ENCODE measurements around the gene ACAN.

The ACAN gene

GRCh38 chr15:88803241-88803919 lies at the start of gene ACAN:
Gene ACAN (plus strand): TSS chr15:88803436. CDS start chr15:88836207, 32,771 bp downstream.
- no peak for DNase-seq (ENCODE audit: low read depth in 2 of 2)

GRCh38 chr15:88756521-88756920 lies 46.7 kb upstream of the ACAN start:
- no peak for DNase-seq (ENCODE audit: low read depth in 2 of 2)

DNA sequence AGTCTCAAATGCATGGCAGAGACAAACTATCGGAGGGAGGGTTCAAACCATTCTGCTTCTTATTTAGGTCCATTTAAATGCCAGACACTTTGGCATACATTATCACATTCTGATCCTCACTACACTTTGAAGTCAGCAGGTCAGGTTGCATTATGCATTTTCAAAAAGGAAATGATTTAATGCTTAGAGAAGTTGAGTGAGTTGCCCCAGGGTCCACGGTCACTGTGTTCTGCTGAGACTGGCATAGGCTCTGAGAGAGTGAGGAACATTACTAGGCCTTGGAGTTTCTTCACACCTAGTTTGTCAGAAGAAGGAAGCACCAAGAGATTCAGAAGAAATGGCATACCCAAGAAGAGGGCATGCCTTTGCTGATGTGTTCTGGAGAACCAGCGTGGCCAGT lies 46.3 kb upstream of the ACAN start:
- no peak for DNase-seq (ENCODE audit: low read depth in 2 of 2)

GRCh38 chr15:88759872-88760271 lies 43.4 kb upstream of the ACAN start:
- DNase-seq (ENCODE audit: low read depth in 2 of 2) = no peak

- DNase-seq (ENCODE audit: low read depth in 2 of 2) = no peak
These were observed 38.8 kb upstream of the ACAN start for GRCh38 chr15:88764448-88764847.

DNA sequence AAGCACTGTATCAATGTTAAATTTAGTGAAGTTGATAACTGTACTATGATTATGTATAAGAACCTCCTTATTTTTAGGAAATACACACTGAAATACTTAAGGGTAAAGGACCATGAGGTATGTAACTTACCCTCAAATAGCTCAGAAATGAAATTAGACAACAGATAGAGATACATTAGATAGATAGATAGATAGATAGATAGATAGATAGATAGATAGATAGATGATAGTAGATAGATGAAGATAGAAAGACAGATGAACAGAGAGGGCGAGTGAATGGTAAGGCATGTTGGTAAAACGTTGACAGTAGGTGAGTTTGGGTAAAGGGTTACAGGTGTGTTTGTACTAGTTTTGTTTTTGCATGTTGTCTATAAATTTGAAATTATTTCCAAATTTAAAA lies 38.0 kb upstream of the ACAN start:
- DNase-seq (ENCODE audit: low read depth in 2 of 2) = no peak

DNA sequence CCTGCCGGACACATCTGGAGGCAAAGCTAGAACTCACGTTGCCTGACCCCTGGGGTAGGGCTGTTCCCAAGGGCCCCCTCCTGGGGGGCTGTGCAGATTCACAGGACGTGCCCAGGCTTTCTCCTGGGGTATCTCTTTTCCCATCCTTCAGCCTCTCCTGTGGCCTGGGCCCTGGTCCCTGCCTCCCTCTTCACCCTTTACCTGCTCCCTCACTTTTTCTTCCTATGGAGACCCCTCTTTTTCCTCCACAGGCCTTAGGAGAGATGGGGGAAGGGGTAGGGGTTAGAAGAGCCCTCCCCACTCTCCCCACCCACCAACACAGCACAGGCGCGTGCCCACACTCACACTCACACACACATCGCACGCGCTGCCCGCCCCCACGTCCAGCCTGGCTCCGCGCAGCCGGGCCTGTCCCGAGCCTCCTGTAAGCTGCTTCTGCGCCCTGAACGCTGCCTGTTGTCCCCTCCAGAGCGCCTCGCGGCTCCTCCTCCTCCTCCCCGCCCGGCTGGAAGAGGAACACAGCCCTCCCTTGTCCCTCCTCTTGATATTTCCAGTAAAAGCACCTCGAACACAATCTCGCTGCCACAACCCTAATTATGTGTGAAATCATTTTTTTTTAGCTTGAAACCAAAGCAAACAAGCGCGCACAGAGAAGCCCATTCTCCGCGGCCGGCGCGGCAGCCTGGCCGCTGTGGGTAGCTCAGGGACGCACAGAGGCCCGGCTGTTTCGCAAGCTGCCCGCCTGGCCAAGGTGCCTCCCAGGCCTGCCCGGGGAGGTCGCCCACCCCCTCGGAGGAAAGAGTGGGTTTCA lies 33.9 kb upstream of the ACAN start:
- DNase-seq (ENCODE audit: low read depth in 2 of 2) = no peak

GRCh38 chr15:88775776-88776175 lies 27.5 kb upstream of the ACAN start:
- DNase-seq (ENCODE audit: low read depth in 2 of 2) = no peak

DNA sequence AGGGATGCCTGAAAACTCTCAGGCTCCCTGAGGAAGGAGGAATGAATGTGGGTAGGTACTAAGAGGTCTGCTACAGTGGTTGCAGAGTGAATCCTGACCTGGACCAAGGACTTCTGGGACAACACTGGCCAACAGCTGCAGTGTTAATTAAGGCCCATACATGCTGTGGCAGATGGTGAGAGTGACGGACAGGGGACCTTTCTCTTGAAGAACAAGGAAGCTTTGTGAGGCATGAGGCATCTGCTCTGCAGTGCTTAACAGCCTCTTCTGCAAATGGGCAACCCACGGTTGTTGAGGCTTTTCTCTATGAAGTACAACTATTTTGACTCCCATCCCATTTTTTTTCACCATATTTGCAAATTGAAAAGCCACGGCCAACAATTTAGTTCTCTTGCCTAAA lies 26.6 kb upstream of the ACAN start:
- DNase-seq (ENCODE audit: low read depth in 2 of 2) = no peak

GRCh38 chr15:88779944-88780343 lies 23.3 kb upstream of the ACAN start:
- no peak for DNase-seq (ENCODE audit: low read depth in 2 of 2)

DNA sequence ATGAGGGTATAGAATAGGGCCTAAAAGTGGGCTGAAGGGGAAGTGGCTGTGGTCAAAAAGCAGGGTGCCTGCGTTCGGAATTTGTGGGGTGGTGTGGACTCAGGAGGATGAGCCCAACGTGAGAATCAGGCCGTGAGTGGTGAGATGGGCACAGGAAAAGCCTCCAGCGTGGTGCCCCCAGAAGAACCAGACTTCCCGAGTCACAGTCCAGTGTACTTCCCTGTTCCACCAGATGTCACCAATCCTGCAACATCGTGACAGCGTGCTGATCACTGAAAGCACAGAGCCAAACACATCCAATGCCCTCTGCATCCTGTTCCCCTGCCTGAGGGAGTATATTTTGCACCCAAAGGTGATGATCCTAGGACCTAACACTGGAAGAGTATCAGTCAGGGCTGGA lies 20.8 kb upstream of the ACAN start:
- no peak for DNase-seq (ENCODE audit: low read depth in 2 of 2)

GRCh38 chr15:88785217-88785616 lies 18.0 kb upstream of the ACAN start:
- no peak for DNase-seq (ENCODE audit: low read depth in 2 of 2)

- DNase-seq (ENCODE audit: low read depth in 2 of 2) = no peak
These were observed 15.2 kb upstream of the ACAN start for GRCh38 chr15:88788036-88788435.

DNA sequence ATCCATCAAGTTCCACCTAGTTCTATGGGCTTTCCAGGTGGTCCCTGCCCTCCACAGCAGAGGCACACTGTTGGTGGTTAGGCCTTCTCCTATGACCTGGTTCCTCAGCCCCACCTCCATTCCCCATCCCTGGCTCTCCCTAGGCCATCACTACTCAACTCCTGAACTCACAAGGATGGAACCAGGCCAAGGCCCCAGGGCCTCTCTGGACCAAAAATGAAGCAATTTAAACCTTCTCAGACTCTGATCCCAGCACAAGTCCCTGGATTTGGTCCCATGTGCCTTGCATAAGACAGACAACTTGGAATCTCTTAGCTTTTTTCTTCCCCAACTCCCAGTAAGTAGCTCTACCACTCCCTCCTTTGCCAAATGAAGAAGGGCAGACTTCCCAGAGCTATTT lies 14.4 kb upstream of the ACAN start:
- no peak for DNase-seq (ENCODE audit: low read depth in 2 of 2)

- DNase-seq (ENCODE audit: low read depth in 2 of 2) = no peak
These were observed 12.8 kb upstream of the ACAN start for GRCh38 chr15:88790486-88790885.

- no peak for DNase-seq (ENCODE audit: low read depth in 2 of 2)
These were observed 11.6 kb upstream of the ACAN start for GRCh38 chr15:88791637-88792036.

GRCh38 chr15:88792342-88793282 lies 10.6 kb upstream of the ACAN start:
- DNase-seq (ENCODE audit: low read depth in 2 of 2) = no peak

- no peak for DNase-seq (ENCODE audit: low read depth in 2 of 2)
These were observed 9.2 kb upstream of the ACAN start for GRCh38 chr15:88794001-88794400.

DNA sequence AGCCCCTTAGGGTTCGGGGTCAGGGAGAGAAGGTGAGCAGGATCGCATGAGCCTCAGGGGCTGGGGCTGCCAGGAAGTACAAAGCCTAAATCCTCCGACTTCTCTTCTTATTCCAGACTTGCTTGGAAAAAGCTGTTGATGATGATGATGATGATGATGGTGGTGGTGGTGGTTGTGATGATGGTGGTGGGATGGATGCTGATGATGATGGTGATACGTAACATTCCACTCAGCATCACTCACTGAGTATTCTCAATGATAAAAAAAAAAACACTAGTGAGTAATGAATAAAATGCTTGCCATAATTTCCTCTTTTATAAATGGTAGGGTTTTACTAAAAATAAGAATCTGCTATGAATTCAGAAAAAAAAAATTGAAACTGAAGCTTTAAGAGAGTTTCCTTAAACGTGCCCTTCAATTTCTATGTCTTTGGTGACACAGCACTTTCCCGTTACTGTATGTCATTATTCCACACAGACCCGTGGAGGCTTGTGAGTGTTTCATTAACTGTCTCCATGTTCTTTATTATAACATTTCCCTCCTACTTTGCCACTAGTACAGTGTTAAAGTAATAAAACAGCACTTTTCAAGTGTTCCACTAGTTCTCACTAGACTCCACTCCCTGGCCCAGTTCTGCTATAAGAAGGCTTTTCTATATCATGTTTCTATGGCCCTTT lies 5.4 kb upstream of the ACAN start:
- DNase-seq (ENCODE audit: low read depth in 2 of 2) = no peak

DNA sequence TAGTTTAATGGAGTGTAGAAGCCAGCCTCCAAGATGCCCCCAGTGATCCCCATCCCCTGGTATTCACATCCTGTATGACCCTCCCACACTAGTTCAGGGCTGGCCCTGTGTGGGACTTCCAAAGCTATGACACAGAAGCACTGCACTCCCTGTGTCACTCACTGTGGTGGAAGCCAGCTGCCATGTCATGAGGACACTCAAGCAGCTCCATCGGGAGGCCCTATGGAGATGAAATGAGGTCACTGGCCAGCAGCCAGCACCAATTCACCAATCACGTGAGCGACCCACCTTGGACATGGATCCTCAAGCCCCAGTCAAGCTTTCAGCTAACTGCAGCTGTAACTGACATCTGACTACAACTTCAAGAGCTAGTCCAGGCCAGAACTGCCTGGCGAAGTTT lies 3.9 kb upstream of the ACAN start:
- DNase-seq (ENCODE audit: low read depth in 2 of 2) = no peak

- DNase-seq (ENCODE audit: low read depth in 2 of 2) = no peak
These were observed 3.2 kb upstream of the ACAN start for GRCh38 chr15:88800026-88800425.

DNA sequence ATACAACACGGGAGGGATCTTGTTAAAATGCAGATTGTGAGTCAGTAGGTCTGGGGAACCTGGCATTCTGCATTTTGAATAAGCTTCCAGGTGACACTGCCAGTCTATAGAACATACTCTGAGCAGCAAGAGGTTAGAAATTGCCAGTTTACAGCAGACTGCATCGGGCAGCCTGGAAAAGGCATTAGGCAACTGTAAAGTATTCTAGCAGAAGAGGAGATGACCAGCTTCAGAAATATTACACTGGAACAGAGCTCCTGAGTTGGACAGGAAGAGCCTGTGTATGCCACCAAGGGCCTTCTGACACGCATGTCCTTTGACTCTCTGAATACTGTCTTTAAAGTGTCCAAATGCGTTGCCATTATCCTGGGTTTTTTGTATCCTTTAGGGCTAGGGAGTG lies 2.5 kb upstream of the ACAN start:
- DNase-seq (ENCODE audit: low read depth in 2 of 2) = no peak
